Esophagus muscularis mucosa (tissue), 3 donors: Measurements from ENCODE around the gene NUDT1.

Experiments used
- CTCF ChIP-seq, 3 experiments: fragments of 200-600 bp in 2 of 3; fragments of 450-650 bp in 1 of 3; sonication (generic) in 2 of 3; IDR thresholded peaks; one replicate each; pipeline ENCODE4 v1.5.1; 2017 to 2019; ENCODE audit warnings: antibody characterized with exemption in 3 of 3, mild to moderate bottlenecking in 2 of 3, moderate library complexity in 1 of 3
- POLR2AphosphoS5 ChIP-seq, 2 donors: sonication (generic); formaldehyde crosslinking; IDR thresholded peaks; one replicate each; pipeline ENCODE4 v1.6.1; 2017; ENCODE audit warnings: antibody characterized with exemption in 2 of 2

- no peak for TF ChIP-seq CTCF (IDR thresholded peaks at IDR 0.05)
- no peak for TF ChIP-seq POLR2AphosphoS5 (IDR thresholded peaks at IDR 0.05)
Measured at GRCh38 chr7:2270495-2270894, 28.5 kb downstream of the NUDT1 start.
